Esophagus muscularis mucosa (tissue), 4 donors: ENCODE results near the gene CHST15.

ENCODE experiments used
- CTCF ChIP-seq, 3 experiments: fragments of 200-600 bp in 2 of 3; fragments of 450-650 bp in 1 of 3; sonication (generic) in 2 of 3; IDR thresholded peaks; one replicate each; pipeline ENCODE4 v1.5.1; 2017 to 2019; ENCODE audit warnings: antibody characterized with exemption in 3 of 3, mild to moderate bottlenecking in 2 of 3, moderate library complexity in 1 of 3
- EP300 ChIP-seq: sonication (generic); formaldehyde crosslinking; IDR thresholded peaks from one replicate; pipeline ENCODE4 v1.6.1; 2017; ENCODE audit warnings: antibody characterized with exemption
- POLR2A ChIP-seq: fragments of 450-650 bp; IDR thresholded peaks from one replicate; pipeline ENCODE4 v1.6.1; 2017; ENCODE audit warnings: antibody characterized with exemption, moderate library complexity, mild to moderate bottlenecking, low read depth

- TF ChIP-seq POLR2A = no peak
- TF ChIP-seq CTCF (IDR thresholded peaks at IDR 0.05) = no peak
- TF ChIP-seq EP300 = no peak
Measured at GRCh38 chr10:124069341-124070264, 23.8 kb downstream of the CHST15 start.
